Nephron (organoid): ENCODE data around the gene VENTX.

ENCODE experiments used
- H3K27ac Mint-ChIP-seq, 3 experiments: 2 replicates each; pipeline ENCODE4 v1.8.0; 2020; ENCODE audit warnings: mixed read lengths in 3 of 3, mild to moderate bottlenecking in 2 of 3, moderate library complexity in 1 of 3
- H3K27me3 Mint-ChIP-seq: 2 replicates; pipeline ENCODE4 v1.8.0; 2021; ENCODE audit warnings: low read depth, mild to moderate bottlenecking, moderate library complexity, mixed read lengths
- H3K36me3 Mint-ChIP-seq: 2 replicates; pipeline ENCODE4 v1.8.0; 2020; ENCODE audit warnings: low read depth, mixed read lengths
- H3K4me1 Mint-ChIP-seq: 2 replicates; pipeline ENCODE4 v1.8.0; 2020; ENCODE audit warnings: mixed read lengths
- H3K4me3 Mint-ChIP-seq, 3 experiments: 2 replicates each; pipeline ENCODE4 v1.8.0; 2020; ENCODE audit warnings: mild to moderate bottlenecking in 3 of 3, mixed read lengths in 3 of 3, moderate library complexity in 2 of 3
- H3K9me3 Mint-ChIP-seq: 2 replicates; pipeline ENCODE4 v1.8.0; 2020; ENCODE audit warnings: mixed read lengths
- CTCF ChIP-seq, 3 experiments: fragments of 200-600 bp; sonication (generic); IDR thresholded peaks; one replicate each; pipeline ENCODE4 v1.5.0; 2021; ENCODE audit warnings: antibody characterized with exemption in 3 of 3; ENCODE audit not compliant: unreplicated experiment in 3 of 3

Gene VENTX

GRCh38 chr10:133196936-133197758 is 40.5 kb upstream of the VENTX start:
- peaks cover 2% of the 10 kb centered on the region for H3K36me3 Mint-ChIP-seq
- no peak for TF ChIP-seq CTCF (IDR thresholded peaks at IDR 0.05; ENCODE audit: unreplicated experiment in 3 of 3)
- peaks cover 6% of the 10 kb centered on the region for H3K4me1 Mint-ChIP-seq
- H3K4me3 Mint-ChIP-seq, result no peak overlapping the region
- peak overlapping the region in 2 of 3 experiments; percentile 41 to 61 for H3K27ac Mint-ChIP-seq
- H3K9me3 Mint-ChIP-seq, result peaks cover 19% of the 10 kb centered on the region
- H3K27me3 Mint-ChIP-seq, result peaks cover 8% of the 10 kb centered on the region

- Mint-ChIP-seq H3K27me3 (peaks cover 8% of the 10 kb centered on the region), H3K4me1 (peaks cover 6% of the 10 kb centered on the region), H3K9me3 (peaks cover 13% of the 10 kb centered on the region), H3K36me3 (no peaks in the 10 kb centered on the region), H3K4me3 (no peak overlapping the region), H3K27ac (no peak overlapping the region)
- TF ChIP-seq CTCF (IDR thresholded peaks at IDR 0.05; ENCODE audit: unreplicated experiment in 3 of 3), result no peak
These were observed 39.9 kb upstream of the VENTX start for GRCh38 chr10:133197786-133198185.

GRCh38 chr10:133198206-133198605 is 39.4 kb upstream of the VENTX start:
- no peak overlapping the region for H3K4me3 Mint-ChIP-seq
- H3K27ac Mint-ChIP-seq, result no peak overlapping the region
- no peak for TF ChIP-seq CTCF (IDR thresholded peaks at IDR 0.05; ENCODE audit: unreplicated experiment in 3 of 3)
- H3K27me3 Mint-ChIP-seq, result peaks cover 7% of the 10 kb centered on the region
- H3K9me3 Mint-ChIP-seq, result peaks cover 13% of the 10 kb centered on the region
- H3K36me3 Mint-ChIP-seq, result no peaks in the 10 kb centered on the region
- peaks cover 6% of the 10 kb centered on the region for H3K4me1 Mint-ChIP-seq

GRCh38 chr10:133198621-133199487 is 38.8 kb upstream of the VENTX start:
- H3K36me3 Mint-ChIP-seq, result no peaks in the 10 kb centered on the region
- H3K4me1 Mint-ChIP-seq, result peaks cover 6% of the 10 kb centered on the region
- H3K9me3 Mint-ChIP-seq, result peaks cover 7% of the 10 kb centered on the region
- H3K27ac Mint-ChIP-seq, result no peak overlapping the region
- no peak for TF ChIP-seq CTCF (IDR thresholded peaks at IDR 0.05; ENCODE audit: unreplicated experiment in 3 of 3)
- peaks cover 5% of the 10 kb centered on the region for H3K27me3 Mint-ChIP-seq
- H3K4me3 Mint-ChIP-seq, result no peak overlapping the region

- Mint-ChIP-seq H3K4me1 (peaks cover 6% of the 10 kb centered on the region), H3K4me3 (no peak overlapping the region), H3K27me3 (peaks cover 4% of the 10 kb centered on the region), H3K27ac (no peak overlapping the region), H3K9me3 (peaks cover 3% of the 10 kb centered on the region), H3K36me3 (peaks cover 3% of the 10 kb centered on the region)
- no peak for TF ChIP-seq CTCF (IDR thresholded peaks at IDR 0.05; ENCODE audit: unreplicated experiment in 3 of 3)
These were observed 38.2 kb upstream of the VENTX start for GRCh38 chr10:133199488-133199885.
